WTC11 (cell line): ENCODE measurements around the gene ZNF607. TPM values are rescaled to one million over a fixed set of nuclear protein-coding genes. Genes with fewer than 3 reads are reported as not detected.
A peak's percentile ranks its signal among the peaks of the same experiment; 100 is the strongest.

ENCODE experiments used
- ATAC-seq: fragments of 200-7000 bp; cut with Tn5 transposase; 2 replicates; pipeline ENCODE4 v1.10.0; 2021; ENCODE audit warnings: mild to moderate bottlenecking, moderate library complexity
- Bru-seq: library from RNA; stranded (reverse); fragments of 400-500 nt; gene quantifications from one replicate; lab custom pipeline; 2021; lab: Mats Ljungman, UMichigan
- CTCF ChIA-PET: fragments of 300-600 bp; sonication (Branson Sonifier 250); formaldehyde crosslinking; loops from one replicate; lab custom pipeline; 2021; ENCODE audit warnings: antibody characterized with exemption; lab: Charles Lee
- POLR2A ChIA-PET: fragments of 350-600 bp; sonication (Branson Sonifier 250); formaldehyde crosslinking; loops from one replicate; lab custom pipeline; 2021; ENCODE audit warnings: antibody characterized with exemption; lab: Charles Lee
- DNase-seq: peaks from one replicate; pipeline ENCODE4 v3.0.0; 2021; ENCODE audit warnings: low spot score
- H3K27ac Mint-ChIP-seq: 2 replicates; pipeline ENCODE4 v1.8.0; 2021; ENCODE audit warnings: mixed read lengths
- H3K27me3 Mint-ChIP-seq: 2 replicates; pipeline ENCODE4 v1.8.0; 2021; ENCODE audit warnings: low read depth, mild to moderate bottlenecking, moderate library complexity, mixed read lengths
- H3K36me3 Mint-ChIP-seq: 2 replicates; pipeline ENCODE4 v1.8.0; 2021; ENCODE audit warnings: mixed read lengths
- H3K4me1 Mint-ChIP-seq: 2 replicates; pipeline ENCODE4 v1.8.0; 2022; ENCODE audit warnings: mixed read lengths
- H3K4me3 Mint-ChIP-seq: 2 replicates; pipeline ENCODE4 v1.8.0; 2021; ENCODE audit warnings: mild to moderate bottlenecking, moderate library complexity, mixed read lengths
- H3K9me3 Mint-ChIP-seq: 2 replicates; pipeline ENCODE4 v1.8.0; 2021; ENCODE audit warnings: mixed read lengths
- CBFB ChIP-seq: sonication (generic); formaldehyde crosslinking; IDR thresholded peaks from 2 replicates; pipeline ENCODE4 v1.8.1; 2022; ENCODE audit warnings: mild to moderate bottlenecking, low read depth, missing genetic modification reagents
- CTCF ChIP-seq: fragments of 200-600 bp; IDR thresholded peaks from 2 replicates; pipeline ENCODE4 v1.8.0; 2022; ENCODE audit warnings: antibody characterized with exemption
- ETV6 ChIP-seq: sonication (generic); formaldehyde crosslinking; IDR thresholded peaks from 2 replicates; pipeline ENCODE4 v1.8.1; 2022; ENCODE audit warnings: mild to moderate bottlenecking, missing genetic modification reagents
- FOXK1 ChIP-seq: sonication (generic); formaldehyde crosslinking; IDR thresholded peaks from 2 replicates; pipeline ENCODE4 v1.8.0; 2022; ENCODE audit warnings: mild to moderate bottlenecking, moderate library complexity, missing genetic modification reagents
- GABPB1 ChIP-seq: sonication (generic); formaldehyde crosslinking; IDR thresholded peaks from 2 replicates; pipeline ENCODE4 v1.8.1; 2023; ENCODE audit warnings: mild to moderate bottlenecking, missing genetic modification reagents
- HMGXB4 ChIP-seq: sonication (generic); formaldehyde crosslinking; IDR thresholded peaks from 2 replicates; pipeline ENCODE4 v1.8.1; 2023; ENCODE audit warnings: mild to moderate bottlenecking, moderate library complexity, missing genetic modification reagents
- KAT7 ChIP-seq: sonication (generic); formaldehyde crosslinking; IDR thresholded peaks from 2 replicates; pipeline ENCODE4 v1.8.1; 2023; ENCODE audit warnings: missing genetic modification reagents, mild to moderate bottlenecking, borderline replicate concordance
- MAX ChIP-seq: sonication (generic); formaldehyde crosslinking; IDR thresholded peaks from 2 replicates; pipeline ENCODE4 v1.8.0; 2022; ENCODE audit warnings: mild to moderate bottlenecking, missing genetic modification reagents
- MYBL2 ChIP-seq: sonication (generic); formaldehyde crosslinking; IDR thresholded peaks from 2 replicates; pipeline ENCODE4 v1.8.1; 2023; ENCODE audit warnings: mild to moderate bottlenecking, moderate library complexity, missing genetic modification reagents
- PREB ChIP-seq: sonication (generic); formaldehyde crosslinking; IDR thresholded peaks from 2 replicates; pipeline ENCODE4 v1.8.1; 2022; ENCODE audit warnings: mild to moderate bottlenecking, missing genetic modification reagents, moderate library complexity, borderline replicate concordance
- SP1 ChIP-seq: sonication (generic); formaldehyde crosslinking; conservative IDR thresholded peaks from 2 replicates; pipeline ENCODE4 v1.8.1; 2022; ENCODE audit warnings: missing genetic modification reagents
- ZBTB21 ChIP-seq: sonication (generic); formaldehyde crosslinking; IDR thresholded peaks from 2 replicates; pipeline ENCODE4 v1.8.1; 2023; ENCODE audit warnings: mild to moderate bottlenecking, missing genetic modification reagents, borderline replicate concordance
- ZNF232 ChIP-seq: sonication (generic); formaldehyde crosslinking; IDR thresholded peaks from 2 replicates; pipeline ENCODE4 v1.8.0; 2022; ENCODE audit warnings: mild to moderate bottlenecking, missing genetic modification reagents
- ZNF423 ChIP-seq: fragments of 250-450 bp; sonication (Bioruptor Pico); IDR thresholded peaks from 2 replicates; pipeline ENCODE4 v2.1.2; 2022; ENCODE audit warnings: mild to moderate bottlenecking, moderate library complexity
- long read RNA-seq, 3 experiments: library from RNA in 1 of 3; library from capped mRNA in 1 of 3; library from polyadenylated mRNA in 1 of 3; unstranded in 2 of 3; stranded (forward) in 1 of 3; transcript quantifications; one replicate each; pipeline ENCODE4 v2.0.0, GENCODE V29; 2021
- total RNA-seq: library from RNA; stranded (reverse); gene quantifications from 3 replicates; pipeline ENCODE4 v1.2.3, GENCODE V29; 2021
- TF ChIP-seq, protein P1 (sequence below): sonication (generic); formaldehyde crosslinking; IDR thresholded peaks from 2 replicates; pipeline ENCODE4 v1.8.0; 2022; ENCODE audit warnings: mild to moderate bottlenecking, missing genetic modification reagents
- TF ChIP-seq, protein P2 (sequence below): fragments of 250-450 bp; sonication (Bioruptor Pico); IDR thresholded peaks from 2 replicates; pipeline ENCODE4 v1.9.0; 2021; ENCODE audit warnings: mild to moderate bottlenecking
- TF ChIP-seq, protein P3 (sequence below): sonication (generic); formaldehyde crosslinking; IDR thresholded peaks from 2 replicates; pipeline ENCODE4 v1.8.0; 2022; ENCODE audit warnings: mild to moderate bottlenecking, missing genetic modification reagents

ZNF607 gene
- total RNA-seq (17.5 to 21.2 TPM (median 20.7 TPM) in 3 replicates), Bru-seq, nascent RNA (percentile 86 among the genes with signal in this experiment)
- long read RNA-seq, experiment 1, full-length matches to known transcripts = 23 of 68 reads
- long read RNA-seq, experiment 1, partial matches to known transcripts = 0 of 68 reads
- long read RNA-seq, experiment 1, other reads (novel, unspliced or antisense) = 45 of 68 reads
- long read RNA-seq, experiment 2, full-length matches to known transcripts = 4 of 16 reads
- long read RNA-seq, experiment 2, partial matches to known transcripts = 0 of 16 reads
- long read RNA-seq, experiment 2, other reads (novel, unspliced or antisense) = 12 of 16 reads
- long read RNA-seq, experiment 3 = 0 reads

DNA sequence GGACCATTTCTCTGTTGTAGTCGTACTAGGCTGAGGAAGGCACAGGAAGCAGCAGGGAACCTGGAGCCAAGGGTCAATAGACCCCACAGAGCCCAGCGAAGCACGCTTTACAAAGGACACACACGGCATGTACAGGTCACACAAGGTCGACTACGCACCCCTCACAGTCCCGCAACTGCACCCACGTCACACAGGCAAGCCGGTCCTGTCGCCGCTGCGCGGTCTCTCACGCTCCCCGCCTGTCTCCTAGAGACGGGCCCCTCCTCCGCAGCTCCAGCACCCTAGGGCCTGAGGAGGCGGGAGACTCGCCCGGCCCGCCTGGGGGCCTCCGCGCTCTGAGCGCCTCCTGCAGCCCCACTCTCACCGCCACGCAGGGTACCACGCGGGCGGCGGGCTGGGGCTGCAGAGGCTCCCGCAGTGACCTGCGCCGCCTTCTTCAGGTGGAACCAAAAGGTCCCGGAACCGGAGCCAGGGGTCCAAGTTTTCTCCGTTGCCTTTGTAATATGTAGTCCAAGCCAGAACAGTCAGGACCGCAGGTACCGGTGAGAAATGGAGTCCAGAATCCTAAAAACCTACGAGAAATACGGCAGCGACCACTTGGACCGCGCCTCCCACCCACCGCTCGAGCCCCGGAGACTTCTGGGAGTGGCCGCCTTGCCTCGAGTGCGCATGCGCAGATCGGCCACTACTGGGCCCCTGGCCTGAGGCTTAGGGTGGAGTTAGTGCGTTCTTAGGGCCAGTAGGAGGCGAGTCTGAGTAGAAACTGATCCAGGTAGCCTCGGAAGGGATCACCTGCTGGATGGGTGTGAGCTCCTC lies at the start of gene ZNF607:
Gene ZNF607 (minus strand): TSS at position 651 of the 816 bp plus-strand sequence. CDS start 8,143 bp downstream, outside the sequence.
- Mint-ChIP-seq H3K27me3 (no peaks in the 10 kb centered on the region), H3K4me1 (peaks cover 24% of the 10 kb centered on the region), H3K9me3 (no peaks in the 10 kb centered on the region), H3K4me3 (peak within 1 kb of the TSS; percentile 89)
- DNase-seq = peak; percentile 95
- ATAC-seq = peak; percentile 99
- POLR2A ChIA-PET = interaction anchor here (0.6 kb wide), 1 partner anchor 27 kb away, joined by 3 read pairs; no protein-coding TSS in a partner anchor
- TF ChIP-seq ZNF232 (CRISPR knock-in tag) (0 out of 2 replicates have a peak, but pooled peaks have one; percentile 4), PREB (CRISPR knock-in tag) (no peak), SP1 (peak; percentile 67), CTCF (peak; percentile 27; the same call in 1 of the 2 replicates), ZNF423 (CRISPR knock-in tag) (peak; percentile 73), ETV6 (CRISPR knock-in tag) (peak; percentile 82), ZBTB21 (0 out of 2 replicates have a peak, but pooled peaks have one; percentile 43), CBFB (CRISPR knock-in tag) (peak; percentile 54; the same call in 1 of the 2 replicates), FOXK1 (0 out of 2 replicates have a peak, but pooled peaks have one; percentile 49), HMGXB4 (CRISPR knock-in tag) (peak; percentile 86; the same call in 1 of the 2 replicates), MYBL2 (CRISPR knock-in tag) (no peak), KAT7 (CRISPR knock-in tag) (no peak), GABPB1 (CRISPR knock-in tag) (no peak), MAX (CRISPR knock-in tag) (peak; percentile 73)
- TF ChIP-seq, protein P1, sequence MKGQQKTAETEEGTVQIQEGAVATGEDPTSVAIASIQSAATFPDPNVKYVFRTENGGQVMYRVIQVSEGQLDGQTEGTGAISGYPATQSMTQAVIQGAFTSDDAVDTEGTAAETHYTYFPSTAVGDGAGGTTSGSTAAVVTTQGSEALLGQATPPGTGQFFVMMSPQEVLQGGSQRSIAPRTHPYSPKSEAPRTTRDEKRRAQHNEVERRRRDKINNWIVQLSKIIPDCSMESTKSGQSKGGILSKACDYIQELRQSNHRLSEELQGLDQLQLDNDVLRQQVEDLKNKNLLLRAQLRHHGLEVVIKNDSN = peak; percentile 54; the same call in 1 of the 2 replicates
- TF ChIP-seq, protein P2, sequence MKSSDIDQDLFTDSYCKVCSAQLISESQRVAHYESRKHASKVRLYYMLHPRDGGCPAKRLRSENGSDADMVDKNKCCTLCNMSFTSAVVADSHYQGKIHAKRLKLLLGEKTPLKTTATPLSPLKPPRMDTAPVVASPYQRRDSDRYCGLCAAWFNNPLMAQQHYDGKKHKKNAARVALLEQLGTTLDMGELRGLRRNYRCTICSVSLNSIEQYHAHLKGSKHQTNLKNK (CRISPR knock-in tag) = peak; percentile 82; the same call in 1 of the 2 replicates
- TF ChIP-seq, protein P3, sequence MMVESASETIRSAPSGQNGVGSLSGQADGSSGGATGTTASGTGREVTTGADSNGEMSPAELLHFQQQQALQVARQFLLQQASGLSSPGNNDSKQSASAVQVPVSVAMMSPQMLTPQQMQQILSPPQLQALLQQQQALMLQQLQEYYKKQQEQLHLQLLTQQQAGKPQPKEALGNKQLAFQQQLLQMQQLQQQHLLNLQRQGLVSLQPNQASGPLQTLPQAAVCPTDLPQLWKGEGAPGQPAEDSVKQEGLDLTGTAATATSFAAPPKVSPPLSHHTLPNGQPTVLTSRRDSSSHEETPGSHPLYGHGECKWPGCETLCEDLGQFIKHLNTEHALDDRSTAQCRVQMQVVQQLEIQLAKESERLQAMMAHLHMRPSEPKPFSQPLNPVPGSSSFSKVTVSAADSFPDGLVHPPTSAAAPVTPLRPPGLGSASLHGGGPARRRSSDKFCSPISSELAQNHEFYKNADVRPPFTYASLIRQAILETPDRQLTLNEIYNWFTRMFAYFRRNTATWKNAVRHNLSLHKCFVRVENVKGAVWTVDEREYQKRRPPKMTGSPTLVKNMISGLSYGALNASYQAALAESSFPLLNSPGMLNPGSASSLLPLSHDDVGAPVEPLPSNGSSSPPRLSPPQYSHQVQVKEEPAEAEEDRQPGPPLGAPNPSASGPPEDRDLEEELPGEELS (CRISPR knock-in tag) = peak; percentile 13; the same call in 1 of the 2 replicates
- TF ChIP-seq, all 79 proteins: peak for 13
- Mint-ChIP-seq H3K36me3 (no peaks in the 10 kb centered on the region), H3K27ac (peak within 1 kb of the TSS; percentile 75)
- CTCF ChIA-PET = interaction anchor here (0.6 to 2.4 kb wide), 16 partner anchors 9 to 385 kb away, joined by 3 to 13 read pairs (median 4); partner anchors contain the start of genes ZNF540, ZNF571, ZNF573 and ZNF793
